Regular cardiac myocyte (primary cell): Measurements from ENCODE around the gene SELENOS. TPM values are rescaled to one million over a fixed set of nuclear protein-coding genes. Genes with fewer than 3 reads are reported as not detected.

ENCODE experiments used
- total RNA-seq: library from RNA; depleted of rRNA; stranded (reverse); fragments of >200 nt; gene quantifications from 2 replicates; pipeline ENCODE4 v1.2.3, GENCODE V29; 2014

The SELENOS gene
- total RNA-seq: 72.2 and 108 TPM in 2 replicates

GRCh38 chr15:101277038-101277822 is at the start of gene SELENOS:
Gene SELENOS, minus strand, starts transcription at chr15:101277485. Its CDS starts 68 bp downstream, at chr15:101277417.

GRCh38 chr15:101294731-101295606 is 17.7 kb upstream of the SELENOS start, which contains the start of gene SNRPA1:
Gene SNRPA1, minus strand, starts transcription at chr15:101295248. Its CDS starts 70 bp downstream, at chr15:101295178.

GRCh38 chr15:101251830-101252820 is 25.2 kb downstream of the SELENOS start, which contains the start of gene CHSY1:
Gene CHSY1, minus strand, starts transcription at chr15:101252048. Its CDS starts 592 bp downstream, at chr15:101251456.

Other genes starting within 250 kb of the SELENOS start
- 72.2 and 84.7 TPM in 2 replicates for gene CHSY1, start 25.4 kb downstream of the SELENOS start, total RNA-seq
- gene SNRPA1, start 17.8 kb upstream of the SELENOS start, total RNA-seq: 10.1 and 76.9 TPM in 2 replicates
- gene PCSK6, start 212.2 kb upstream of the SELENOS start, total RNA-seq: 4.2 and 9.9 TPM in 2 replicates